ENCODE data around the gene OR52N1.

Gene OR52N1

GRCh38 chr11:5791165-5791564 is at the start of gene OR52N1:
Gene OR52N1, minus strand, starts transcription at chr11:5791265. Its CDS starts 2,449 bp downstream, at chr11:5788816.
- Mint-ChIP-seq H3K27ac (no peak within 1 kb of the TSS), H3K36me3 (no peaks in the 10 kb centered on the region), H3K4me1 (no peaks in the 10 kb centered on the region), H3K9me3 (no peaks in the 10 kb centered on the region), H3K27me3 (no peaks in the 10 kb centered on the region), H3K4me3 (no peak within 1 kb of the TSS)
- CTCF ChIA-PET: no interaction called here
- DNase-seq: no peak

- CTCF ChIA-PET: no interaction called here
- no peak overlapping the region for H3K27ac Mint-ChIP-seq
Measured at GRCh38 chr11:5837695-5838094, 46.6 kb upstream of the OR52N1 start.

GRCh38 chr11:5833446-5833845 is 42.4 kb upstream of the OR52N1 start:
- Mint-ChIP-seq H3K27ac (no peak overlapping the region), H3K27me3 (no peaks in the 10 kb centered on the region), H3K36me3 (no peaks in the 10 kb centered on the region), H3K4me3 (no peak overlapping the region), H3K9me3 (no peaks in the 10 kb centered on the region), H3K4me1 (no peaks in the 10 kb centered on the region)
- DNase-seq: no peak
- CTCF ChIA-PET: no interaction called here

More at GRCh38 chr11:5837695-5838094, 46.6 kb upstream of the OR52N1 start:
- no peak for DNase-seq
- Mint-ChIP-seq H3K36me3 (no peaks in the 10 kb centered on the region), H3K27me3 (no peaks in the 10 kb centered on the region), H3K4me3 (no peak overlapping the region), H3K4me1 (no peaks in the 10 kb centered on the region), H3K9me3 (no peaks in the 10 kb centered on the region)

GRCh38 chr11:5831196-5831829 is 40.2 kb upstream of the OR52N1 start:
- Mint-ChIP-seq H3K36me3 (no peaks in the 10 kb centered on the region), H3K27ac (no peak overlapping the region), H3K27me3 (peaks cover 9% of the 10 kb centered on the region), H3K4me1 (no peaks in the 10 kb centered on the region), H3K9me3 (no peaks in the 10 kb centered on the region), H3K4me3 (no peak overlapping the region)
- CTCF ChIA-PET: interaction anchor here (1.1 kb wide), 1 partner anchor 22 kb away, joined by 3 read pairs; no protein-coding TSS in a partner anchor
- no peak for DNase-seq

- H3K36me3 Mint-ChIP-seq: no peaks in the 10 kb centered on the region
- DNase-seq: no peak
- peak overlapping the region; percentile 66 for H3K4me3 Mint-ChIP-seq
- peak overlapping the region; percentile 73 for H3K27ac Mint-ChIP-seq
- H3K4me1 Mint-ChIP-seq: peaks cover 8% of the 10 kb centered on the region
- no peaks in the 10 kb centered on the region for H3K9me3 Mint-ChIP-seq
- no peaks in the 10 kb centered on the region for H3K27me3 Mint-ChIP-seq
- CTCF ChIA-PET: interaction anchor here (1.6 kb wide), 1 partner anchor 9 kb away, joined by 4 read pairs; no protein-coding TSS in a partner anchor
Measured at GRCh38 chr11:5818245-5818886, 27.3 kb upstream of the OR52N1 start.

- CTCF ChIA-PET: no interaction called here
- H3K27ac Mint-ChIP-seq: no peak overlapping the region
- no peaks in the 10 kb centered on the region for H3K36me3 Mint-ChIP-seq
- H3K27me3 Mint-ChIP-seq: no peaks in the 10 kb centered on the region
- peaks cover 8% of the 10 kb centered on the region for H3K4me1 Mint-ChIP-seq
- DNase-seq: no peak
- H3K9me3 Mint-ChIP-seq: no peaks in the 10 kb centered on the region
- no peak overlapping the region for H3K4me3 Mint-ChIP-seq
Measured at GRCh38 chr11:5815534-5815933, 24.5 kb upstream of the OR52N1 start.

- no peak overlapping the region for H3K4me3 Mint-ChIP-seq
- H3K36me3 Mint-ChIP-seq: no peaks in the 10 kb centered on the region
- DNase-seq: no peak
- H3K27me3 Mint-ChIP-seq: peaks cover 9% of the 10 kb centered on the region
- no peak overlapping the region for H3K27ac Mint-ChIP-seq
- H3K4me1 Mint-ChIP-seq: peaks cover 10% of the 10 kb centered on the region
- no peaks in the 10 kb centered on the region for H3K9me3 Mint-ChIP-seq
- CTCF ChIA-PET: interaction anchor here (0.9 to 3.0 kb wide), 6 partner anchors 9 to 1174 kb away, joined by 3 to 20 read pairs (median 4); no protein-coding TSS in a partner anchor
Measured at GRCh38 chr11:5809905-5810795, 19.1 kb upstream of the OR52N1 start.

GRCh38 chr11:5809122-5809519 is 18.1 kb upstream of the OR52N1 start:
- CTCF ChIA-PET: interaction anchor here (0.6 to 3.0 kb wide), 8 partner anchors 10 to 1173 kb away, joined by 3 to 20 read pairs (median 4); no protein-coding TSS in a partner anchor
- peaks cover 9% of the 10 kb centered on the region for H3K27me3 Mint-ChIP-seq
- no peak overlapping the region for H3K27ac Mint-ChIP-seq
- H3K4me3 Mint-ChIP-seq: peak overlapping the region; percentile 89
- peaks cover 2% of the 10 kb centered on the region for H3K9me3 Mint-ChIP-seq
- peaks cover 10% of the 10 kb centered on the region for H3K4me1 Mint-ChIP-seq
- peak; percentile 25 for DNase-seq
- no peaks in the 10 kb centered on the region for H3K36me3 Mint-ChIP-seq

GRCh38 chr11:5808500-5809121 is 17.5 kb upstream of the OR52N1 start, which contains the start of gene OR52N2:
Gene OR52N2, plus strand, starts transcription at chr11:5808924. Its CDS starts 11,412 bp downstream, at chr11:5820336.
- Mint-ChIP-seq H3K9me3 (peaks cover 2% of the 10 kb centered on the region), H3K27me3 (peaks cover 9% of the 10 kb centered on the region), H3K4me1 (peaks cover 10% of the 10 kb centered on the region), H3K36me3 (no peaks in the 10 kb centered on the region), H3K27ac (no peak within 1 kb of the TSS), H3K4me3 (peak within 1 kb of the TSS; percentile 89)
- CTCF ChIA-PET: interaction anchor here (0.6 to 3.0 kb wide), 6 partner anchors 11 to 335 kb away, joined by 3 to 20 read pairs (median 4); no protein-coding TSS in a partner anchor
- peak; percentile 80 for DNase-seq

GRCh38 chr11:5807580-5807979 is 16.5 kb upstream of the OR52N1 start:
- peaks cover 2% of the 10 kb centered on the region for H3K9me3 Mint-ChIP-seq
- no peak overlapping the region for H3K27ac Mint-ChIP-seq
- peaks cover 14% of the 10 kb centered on the region for H3K27me3 Mint-ChIP-seq
- no peak for DNase-seq
- no peaks in the 10 kb centered on the region for H3K36me3 Mint-ChIP-seq
- peaks cover 10% of the 10 kb centered on the region for H3K4me1 Mint-ChIP-seq
- no peak overlapping the region for H3K4me3 Mint-ChIP-seq
- CTCF ChIA-PET: interaction anchor here (0.7 to 2.9 kb wide), 6 partner anchors 123 to 1171 kb away, joined by 3 to 16 read pairs (median 4); partner anchors contain the start of gene TRIM5

- Mint-ChIP-seq H3K9me3 (peaks cover 2% of the 10 kb centered on the region), H3K4me3 (no peak overlapping the region), H3K27ac (no peak overlapping the region), H3K27me3 (peaks cover 9% of the 10 kb centered on the region), H3K36me3 (no peaks in the 10 kb centered on the region), H3K4me1 (peaks cover 5% of the 10 kb centered on the region)
- no peak for DNase-seq
- CTCF ChIA-PET: no interaction called here
Measured at GRCh38 chr11:5803982-5804381, 12.9 kb upstream of the OR52N1 start.

- H3K27ac Mint-ChIP-seq: no peak overlapping the region
- H3K4me1 Mint-ChIP-seq: no peaks in the 10 kb centered on the region
- no peak overlapping the region for H3K4me3 Mint-ChIP-seq
- no peaks in the 10 kb centered on the region for H3K9me3 Mint-ChIP-seq
- no peaks in the 10 kb centered on the region for H3K36me3 Mint-ChIP-seq
- H3K27me3 Mint-ChIP-seq: no peaks in the 10 kb centered on the region
- no peak for DNase-seq
- CTCF ChIA-PET: no interaction called here
Measured at GRCh38 chr11:5796541-5796940, 5.5 kb upstream of the OR52N1 start.

- CTCF ChIA-PET: no interaction called here
- H3K9me3 Mint-ChIP-seq: no peaks in the 10 kb centered on the region
- H3K4me3 Mint-ChIP-seq: no peak within 1 kb of the TSS
- DNase-seq: no peak
- H3K36me3 Mint-ChIP-seq: no peaks in the 10 kb centered on the region
- no peak within 1 kb of the TSS for H3K27ac Mint-ChIP-seq
- no peaks in the 10 kb centered on the region for H3K4me1 Mint-ChIP-seq
- H3K27me3 Mint-ChIP-seq: peaks cover under 1% of the 10 kb centered on the region
Measured at GRCh38 chr11:5783255-5783654, 7.8 kb downstream of the OR52N1 start, which contains the start of gene OR52N5. Gene OR52N5, minus strand, starts transcription at chr11:5783355. Its CDS starts 4,721 bp downstream, at chr11:5778634.
